Neural crest cell (in vitro differentiated cells): ENCODE measurements around the gene CYB5D1. TPM values are rescaled to one million over a fixed set of nuclear protein-coding genes. Genes with fewer than 3 reads are reported as not detected.

Experiments used
- DNase-seq: peaks from one replicate; pipeline ENCODE4 v3.0.0; 2021; ENCODE audit warnings: low read depth, mixed read lengths, low spot score
- H3K27ac Mint-ChIP-seq: one replicate; pipeline ENCODE4 v1.8.0; 2021; ENCODE audit warnings: mild to moderate bottlenecking, mixed read lengths; ENCODE audit not compliant: unreplicated experiment
- H3K27me3 Mint-ChIP-seq: 2 replicates; pipeline ENCODE4 v1.8.0; 2021; ENCODE audit warnings: low read depth, mild to moderate bottlenecking, mixed read lengths
- H3K36me3 Mint-ChIP-seq: 2 replicates; pipeline ENCODE4 v1.8.0; 2021; ENCODE audit warnings: low read depth, mild to moderate bottlenecking, mixed read lengths
- H3K4me1 Mint-ChIP-seq: 2 replicates; pipeline ENCODE4 v1.8.0; 2021; ENCODE audit warnings: mixed read lengths
- H3K4me3 Mint-ChIP-seq: one replicate; pipeline ENCODE4 v1.8.0; 2021; ENCODE audit warnings: mild to moderate bottlenecking, mixed read lengths
- H3K9me3 Mint-ChIP-seq: 2 replicates; pipeline ENCODE4 v1.8.0; 2021; ENCODE audit warnings: mixed read lengths
- total RNA-seq: library from RNA; stranded (reverse); gene quantifications from 2 replicates; pipeline ENCODE4 v1.2.1, GENCODE V29; 2021
- TF ChIP-seq, protein P1 (sequence below): fragments of 200-600 bp; sonication (generic); conservative IDR thresholded peaks from 2 replicates; pipeline ENCODE4 v1.5.0; 2021; ENCODE audit warnings: antibody characterized with exemption, mild to moderate bottlenecking

The CYB5D1 gene
- total RNA-seq, 1 donor from 2014 or later: 12.7 TPM

DNA sequence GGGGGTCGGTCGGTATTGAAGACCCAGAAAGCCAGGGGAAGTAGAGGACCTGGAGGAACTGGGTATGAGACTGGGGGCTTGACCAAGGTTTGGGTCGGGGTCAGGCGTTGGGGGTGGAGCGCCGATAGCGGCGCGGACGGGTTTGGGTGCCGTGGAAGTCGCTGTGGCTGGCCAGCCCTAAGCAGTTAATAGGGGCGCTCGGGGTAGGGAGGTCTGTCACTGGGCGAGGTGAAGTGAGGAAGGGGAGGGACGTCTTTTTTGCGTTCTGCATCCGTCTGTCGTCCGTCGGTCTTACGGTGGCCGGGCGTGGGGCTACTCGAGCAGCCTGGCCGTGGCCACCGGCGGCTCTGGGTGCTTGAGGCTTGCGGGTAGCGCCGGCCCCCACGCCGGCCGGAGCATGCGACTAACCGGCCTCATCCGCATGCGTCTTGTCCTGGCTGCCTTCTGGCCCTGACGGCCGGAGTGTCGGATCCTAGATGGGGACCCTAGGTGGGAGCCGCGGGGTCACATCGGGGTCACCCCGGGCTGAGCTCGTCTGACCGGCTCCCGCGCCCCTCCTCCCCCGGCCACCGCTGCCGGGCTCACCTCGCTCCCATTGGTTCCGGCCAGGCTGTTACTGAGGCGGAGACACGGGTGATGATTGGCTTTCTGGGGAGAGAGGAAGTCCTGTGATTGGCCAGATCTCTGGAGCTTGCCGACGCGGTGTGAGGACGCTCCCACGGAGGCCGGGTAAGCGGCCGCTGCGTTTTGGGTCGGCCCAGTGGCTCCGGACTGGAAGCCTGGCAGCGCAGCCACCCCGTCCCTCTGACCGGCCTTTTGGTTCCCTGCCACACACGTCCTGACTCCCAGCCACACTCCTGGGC lies 13.3 kb upstream of the CYB5D1 start:
- TF ChIP-seq, protein P1, sequence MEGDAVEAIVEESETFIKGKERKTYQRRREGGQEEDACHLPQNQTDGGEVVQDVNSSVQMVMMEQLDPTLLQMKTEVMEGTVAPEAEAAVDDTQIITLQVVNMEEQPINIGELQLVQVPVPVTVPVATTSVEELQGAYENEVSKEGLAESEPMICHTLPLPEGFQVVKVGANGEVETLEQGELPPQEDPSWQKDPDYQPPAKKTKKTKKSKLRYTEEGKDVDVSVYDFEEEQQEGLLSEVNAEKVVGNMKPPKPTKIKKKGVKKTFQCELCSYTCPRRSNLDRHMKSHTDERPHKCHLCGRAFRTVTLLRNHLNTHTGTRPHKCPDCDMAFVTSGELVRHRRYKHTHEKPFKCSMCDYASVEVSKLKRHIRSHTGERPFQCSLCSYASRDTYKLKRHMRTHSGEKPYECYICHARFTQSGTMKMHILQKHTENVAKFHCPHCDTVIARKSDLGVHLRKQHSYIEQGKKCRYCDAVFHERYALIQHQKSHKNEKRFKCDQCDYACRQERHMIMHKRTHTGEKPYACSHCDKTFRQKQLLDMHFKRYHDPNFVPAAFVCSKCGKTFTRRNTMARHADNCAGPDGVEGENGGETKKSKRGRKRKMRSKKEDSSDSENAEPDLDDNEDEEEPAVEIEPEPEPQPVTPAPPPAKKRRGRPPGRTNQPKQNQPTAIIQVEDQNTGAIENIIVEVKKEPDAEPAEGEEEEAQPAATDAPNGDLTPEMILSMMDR: no peak
- Mint-ChIP-seq H3K36me3 (no peaks in the 10 kb centered on the region), H3K4me3 (peak overlapping the region; percentile 97), H3K9me3 (no peaks in the 10 kb centered on the region), H3K27me3 (peaks cover 3% of the 10 kb centered on the region), H3K27ac (peak overlapping the region; percentile 96), H3K4me1 (peaks cover 43% of the 10 kb centered on the region)
- DNase-seq: peak; percentile 79

DNA sequence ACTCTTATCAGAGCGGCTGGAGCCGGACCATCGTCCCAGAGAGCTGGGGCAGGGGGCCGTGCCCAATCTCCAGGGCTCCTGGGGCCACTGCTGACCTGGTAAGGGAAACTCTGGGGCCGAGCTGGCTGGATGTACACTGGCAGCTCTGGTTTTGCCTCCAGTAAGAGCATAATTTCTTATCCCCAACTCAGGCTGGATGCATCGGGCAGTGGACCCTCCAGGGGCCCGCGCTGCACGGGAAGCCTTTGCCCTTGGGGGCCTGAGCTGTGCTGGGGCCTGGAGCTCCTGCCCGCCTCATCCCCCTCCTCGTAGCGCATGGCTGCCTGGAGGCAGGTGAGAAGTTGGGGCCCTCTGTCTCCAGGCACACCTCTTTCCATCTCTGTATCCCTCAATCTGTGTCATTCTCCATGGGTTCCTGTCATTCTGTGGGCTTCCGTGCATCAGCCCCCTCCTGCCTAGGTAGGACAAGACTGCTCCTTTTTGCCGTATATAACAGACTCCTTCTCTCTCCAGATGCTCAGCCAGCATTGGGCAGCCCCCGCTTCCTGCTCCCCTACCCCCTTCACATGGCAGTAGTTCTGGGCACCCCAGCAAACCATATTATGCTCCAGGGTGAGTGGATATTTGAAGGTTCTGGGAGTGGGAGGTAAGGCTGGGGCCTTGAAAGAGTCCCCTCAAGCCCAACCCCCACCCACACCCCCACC lies 12.3 kb upstream of the CYB5D1 start:
- Mint-ChIP-seq H3K4me1 (peaks cover 33% of the 10 kb centered on the region), H3K36me3 (no peaks in the 10 kb centered on the region), H3K27ac (no peak overlapping the region), H3K9me3 (no peaks in the 10 kb centered on the region), H3K4me3 (peak overlapping the region; percentile 97), H3K27me3 (peaks cover 3% of the 10 kb centered on the region)
- DNase-seq: no peak
- TF ChIP-seq, protein P1: no peak

DNA sequence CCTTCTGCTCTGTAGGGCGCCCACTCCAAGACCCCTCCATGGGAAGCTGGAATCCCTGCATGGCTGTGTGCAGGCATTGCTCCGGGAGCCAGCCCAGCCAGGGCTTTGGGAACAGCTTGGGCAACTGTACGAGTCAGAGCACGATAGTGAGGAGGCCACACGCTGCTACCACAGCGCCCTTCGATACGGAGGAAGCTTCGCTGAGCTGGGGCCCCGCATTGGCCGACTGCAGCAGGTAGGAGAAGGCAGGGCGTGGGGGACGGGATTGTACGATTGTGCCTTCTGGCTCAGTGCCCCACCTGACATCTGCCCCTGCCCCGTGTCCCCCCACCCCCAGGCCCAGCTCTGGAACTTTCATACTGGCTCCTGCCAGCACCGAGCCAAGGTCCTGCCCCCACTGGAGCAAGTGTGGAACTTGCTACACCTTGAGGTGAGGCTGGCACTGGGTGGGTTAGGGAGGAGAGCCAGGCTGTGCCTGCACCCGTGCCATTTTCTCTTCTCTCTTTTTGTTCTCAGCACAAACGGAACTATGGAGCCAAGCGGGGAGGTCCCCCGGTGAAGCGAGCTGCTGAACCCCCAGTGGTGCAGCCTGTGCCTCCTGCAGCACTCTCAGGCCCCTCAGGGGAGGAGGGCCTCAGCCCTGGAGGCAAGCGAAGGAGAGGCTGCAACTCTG lies 11.6 kb upstream of the CYB5D1 start:
- no peak for DNase-seq
- Mint-ChIP-seq H3K9me3 (no peaks in the 10 kb centered on the region), H3K4me1 (peaks cover 26% of the 10 kb centered on the region), H3K36me3 (no peaks in the 10 kb centered on the region), H3K27me3 (peaks cover 3% of the 10 kb centered on the region), H3K27ac (no peak overlapping the region), H3K4me3 (peak overlapping the region; percentile 61)
- TF ChIP-seq, protein P1: no peak

DNA sequence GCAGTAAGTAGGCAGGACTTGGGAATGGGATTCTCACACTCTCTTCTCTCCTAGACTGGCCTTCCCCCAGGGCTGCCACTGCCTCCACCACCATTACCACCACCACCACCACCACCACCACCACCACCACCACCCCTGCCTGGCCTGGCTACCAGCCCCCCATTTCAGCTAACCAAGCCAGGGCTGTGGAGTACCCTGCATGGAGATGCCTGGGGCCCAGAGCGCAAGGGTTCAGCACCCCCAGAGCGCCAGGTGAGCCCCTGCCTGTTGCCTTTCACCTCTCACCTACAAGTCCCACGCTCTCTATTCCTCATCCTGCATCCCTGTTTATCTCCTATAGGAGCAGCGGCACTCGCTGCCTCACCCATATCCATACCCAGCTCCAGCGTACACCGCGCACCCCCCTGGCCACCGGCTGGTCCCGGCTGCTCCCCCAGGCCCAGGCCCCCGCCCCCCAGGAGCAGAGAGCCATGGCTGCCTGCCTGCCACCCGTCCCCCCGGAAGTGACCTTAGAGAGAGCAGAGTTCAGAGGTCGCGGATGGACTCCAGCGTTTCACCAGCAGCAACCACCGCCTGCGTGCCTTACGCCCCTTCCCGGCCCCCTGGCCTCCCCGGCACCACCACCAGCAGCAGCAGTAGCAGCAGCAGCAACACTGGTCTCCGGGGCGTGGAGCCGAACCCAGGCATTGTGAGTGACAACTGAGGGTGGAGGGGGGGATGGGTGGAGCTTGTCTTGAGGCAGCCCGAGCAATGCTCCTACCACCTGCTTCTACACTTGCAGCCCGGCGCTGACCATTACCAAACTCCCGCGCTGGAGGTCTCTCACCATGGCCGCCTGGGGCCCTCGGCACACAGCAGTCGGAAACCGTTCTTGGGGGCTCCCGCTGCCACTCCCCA lies 10.8 kb upstream of the CYB5D1 start:
- no peak overlapping the region for H3K27ac Mint-ChIP-seq
- no peak for DNase-seq
- H3K9me3 Mint-ChIP-seq: no peaks in the 10 kb centered on the region
- H3K4me3 Mint-ChIP-seq: peak overlapping the region; percentile 76
- H3K4me1 Mint-ChIP-seq: peaks cover 26% of the 10 kb centered on the region
- peaks cover 4% of the 10 kb centered on the region for H3K36me3 Mint-ChIP-seq
- TF ChIP-seq, protein P1: no peak
- peaks cover 6% of the 10 kb centered on the region for H3K27me3 Mint-ChIP-seq
